ENCODE data around the gene MT4.

Gene MT4

DNA sequence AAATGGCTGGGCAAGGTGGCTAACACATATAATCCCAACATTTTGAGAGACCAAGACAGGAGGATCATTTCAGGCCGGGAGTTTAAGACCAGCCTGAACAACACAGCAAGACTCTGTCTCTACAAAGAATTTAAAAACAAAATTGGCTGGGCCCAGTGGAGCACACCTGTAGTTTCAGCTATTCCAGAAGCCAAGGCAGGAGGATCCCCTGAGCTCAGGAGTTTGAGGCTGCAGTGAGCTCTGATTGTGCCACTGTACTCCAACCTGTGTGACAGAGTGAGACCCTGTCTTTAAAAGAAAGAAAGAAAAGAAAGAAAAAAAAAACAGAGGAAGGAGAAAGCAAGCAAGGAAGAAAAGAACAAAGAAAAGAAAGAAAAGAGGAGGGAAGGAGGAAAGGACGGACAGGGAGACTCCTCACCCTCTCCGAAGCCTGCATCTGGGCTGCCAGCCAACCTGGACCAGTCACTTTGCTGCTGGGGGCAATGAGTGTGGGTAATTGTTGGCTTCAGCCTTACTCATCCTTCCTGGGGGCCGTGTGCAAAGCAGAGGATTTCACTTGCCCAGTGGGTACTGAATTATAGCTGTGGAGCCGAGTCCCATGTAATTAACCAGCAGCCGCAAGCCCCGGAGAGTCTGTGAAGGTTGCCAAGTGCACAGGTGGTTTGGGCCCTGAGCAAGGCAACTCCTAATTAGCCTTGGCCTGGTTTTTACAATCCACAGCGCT is 6.7 kb upstream of the MT4 start:
- no peak for DNase-seq (ENCODE audit: extremely low read depth, low read depth)
- no peak for TF ChIP-seq CTCF (IDR thresholded peaks at IDR 0.05; ENCODE audit: low read depth, low read length, missing control alignments)
- no peak overlapping the region for H3K4me3 ChIP-seq (replicated peaks; ENCODE audit: low read depth, low read length)

GRCh38 chr16:56559109-56559508 is 5.8 kb upstream of the MT4 start:
- no peak for TF ChIP-seq CTCF (IDR thresholded peaks at IDR 0.05; ENCODE audit: low read depth, low read length, missing control alignments)
- no peak overlapping the region for H3K4me3 ChIP-seq (replicated peaks; ENCODE audit: low read depth, low read length)
- DNase-seq (ENCODE audit: extremely low read depth, low read depth) = no peak

GRCh38 chr16:56560447-56560846 is 4.4 kb upstream of the MT4 start:
- no peak overlapping the region for H3K4me3 ChIP-seq (replicated peaks; ENCODE audit: low read depth, low read length)
- TF ChIP-seq CTCF (IDR thresholded peaks at IDR 0.05; ENCODE audit: low read depth, low read length, missing control alignments) = no peak
- DNase-seq (ENCODE audit: extremely low read depth, low read depth) = no peak

- DNase-seq (ENCODE audit: extremely low read depth, low read depth) = no peak
- TF ChIP-seq CTCF (IDR thresholded peaks at IDR 0.05; ENCODE audit: low read depth, low read length, missing control alignments) = no peak
- no peak overlapping the region for H3K4me3 ChIP-seq (replicated peaks; ENCODE audit: low read depth, low read length)
These were observed 3.7 kb upstream of the MT4 start for GRCh38 chr16:56561126-56561525.

GRCh38 chr16:56569971-56570370 is 5.1 kb downstream of the MT4 start:
- no peak for TF ChIP-seq CTCF (IDR thresholded peaks at IDR 0.05; ENCODE audit: low read depth, low read length, missing control alignments)
- H3K4me3 ChIP-seq (replicated peaks; ENCODE audit: low read depth, low read length) = no peak overlapping the region
- DNase-seq (ENCODE audit: extremely low read depth, low read depth) = no peak

GRCh38 chr16:56571525-56571924 is 6.7 kb downstream of the MT4 start:
- no peak for TF ChIP-seq CTCF (IDR thresholded peaks at IDR 0.05; ENCODE audit: low read depth, low read length, missing control alignments)
- no peak overlapping the region for H3K4me3 ChIP-seq (replicated peaks; ENCODE audit: low read depth, low read length)
- no peak for DNase-seq (ENCODE audit: extremely low read depth, low read depth)

DNA sequence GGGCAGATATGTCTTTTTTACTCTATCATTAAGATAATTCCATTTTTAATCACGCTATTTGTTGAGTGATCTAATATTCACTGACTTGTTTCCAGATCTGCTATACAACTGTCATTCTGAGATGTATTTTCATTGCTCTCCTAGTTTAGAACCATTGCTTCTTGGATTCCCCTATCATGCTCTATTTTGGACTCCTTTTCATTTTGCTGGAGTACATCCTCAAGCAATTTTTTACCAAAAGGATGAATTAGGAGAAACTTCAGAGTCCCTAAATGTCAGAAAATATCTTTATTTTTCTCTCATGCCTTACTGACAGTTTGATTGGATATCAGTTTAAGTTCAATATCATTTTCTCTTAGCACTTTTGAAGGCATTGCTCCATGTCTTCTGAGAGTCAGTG is 9.8 kb downstream of the MT4 start:
- H3K4me3 ChIP-seq (replicated peaks; ENCODE audit: low read depth, low read length) = no peak overlapping the region
- no peak for TF ChIP-seq CTCF (IDR thresholded peaks at IDR 0.05; ENCODE audit: low read depth, low read length, missing control alignments)
- no peak for DNase-seq (ENCODE audit: extremely low read depth, low read depth)

Measured in HFF-Myc (cell line).